Endothelial cell of umbilical vein (primary cell): Measurements from ENCODE around the gene MARK1.

Source experiments
- CTCF ChIP-seq, 2 donors: IDR thresholded peaks; 1 replicate in 1 of 2; 2 replicates in 1 of 2; pipeline ENCODE4 v1.5.1; 2011; ENCODE audit warnings: low read length in 2 of 2, mild to moderate bottlenecking in 2 of 2, moderate library complexity in 2 of 2, control low read depth in 1 of 2, inconsistent platforms in 1 of 2, low read depth in 1 of 2; ENCODE audit not compliant: insufficient read depth in 1 of 2; ENCODE audit errors: extremely low read depth in 1 of 2
- EZH2 ChIP-seq: IDR thresholded peaks from 2 replicates; pipeline ENCODE4 v1.6.1; 2012; ENCODE audit warnings: borderline replicate concordance, low read depth, mild to moderate bottlenecking, moderate library complexity, low read length, inconsistent platforms; ENCODE audit not compliant: severe bottlenecking
- JUN ChIP-seq: IDR thresholded peaks from 2 replicates; pipeline ENCODE4 v1.6.1; 2011; ENCODE audit warnings: borderline replicate concordance, low read depth; ENCODE audit not compliant: insufficient read length, insufficient read depth
- MAX ChIP-seq: IDR thresholded peaks from 2 replicates; pipeline ENCODE4 v1.6.1; 2011; ENCODE audit not compliant: insufficient read depth, insufficient read length
- MYC ChIP-seq: IDR thresholded peaks from one replicate; pipeline ENCODE4 v1.6.1; 2011; ENCODE audit warnings: mild to moderate bottlenecking, low read depth, low read length
- POLR2A ChIP-seq: IDR thresholded peaks from 2 replicates; pipeline ENCODE4 v1.6.1; 2012; ENCODE audit warnings: low read depth, mild to moderate bottlenecking, control low read depth, low read length
- POLR2AphosphoS5 ChIP-seq: IDR thresholded peaks from 2 replicates; pipeline ENCODE4 v1.6.1; 2012; ENCODE audit warnings: low read depth, mild to moderate bottlenecking, control low read depth, low read length, moderate library complexity; ENCODE audit not compliant: insufficient read depth

GRCh38 chr1:220579317-220579716 is 51.4 kb downstream of the MARK1 start:
- TF ChIP-seq CTCF (IDR thresholded peaks at IDR 0.05; ENCODE audit: extremely low read depth in 1 of 2, insufficient read depth in 1 of 2, low read depth in 1 of 2, low read length in 2 of 2): no peak
- no peak for TF ChIP-seq MAX
- TF ChIP-seq POLR2A: no peak
- no peak for TF ChIP-seq MYC
- no peak for TF ChIP-seq EZH2
- TF ChIP-seq POLR2AphosphoS5: no peak
- no peak for TF ChIP-seq JUN
